Osteoblast (primary cell): ENCODE measurements around the gene APBB3. TPM values are rescaled to one million over a fixed set of nuclear protein-coding genes. Genes with fewer than 3 reads are reported as not detected.

Experiments
- DNase-seq: peaks from one replicate; pipeline ENCODE4 v3.0.0; 2011; ENCODE audit warnings: low spot score, mixed read lengths; ENCODE audit not compliant: insufficient read length; ENCODE audit errors: missing footprints
- H2AFZ ChIP-seq: 2 replicates; pipeline ENCODE4 v1.6.0; 2011; ENCODE audit warnings: mild to moderate bottlenecking, low read length
- H3K27ac ChIP-seq: 2 replicates; pipeline ENCODE4 v1.5.1; 2011; ENCODE audit warnings: mild to moderate bottlenecking, low read depth, low read length, moderate library complexity
- H3K27me3 ChIP-seq: 2 replicates; pipeline ENCODE4 v1.6.0; 2012; ENCODE audit warnings: mild to moderate bottlenecking, control low read depth, inconsistent platforms, low read length, moderate library complexity; ENCODE audit not compliant: insufficient read depth
- H3K36me3 ChIP-seq: 2 replicates; pipeline ENCODE4 v1.5.1; 2011; ENCODE audit warnings: mild to moderate bottlenecking, low read length, control low read depth, moderate library complexity; ENCODE audit not compliant: insufficient read depth
- H3K4me1 ChIP-seq: 2 replicates; pipeline ENCODE4 v1.5.1; 2011; ENCODE audit warnings: mild to moderate bottlenecking, low read length, control low read depth, moderate library complexity; ENCODE audit not compliant: insufficient read depth
- H3K4me2 ChIP-seq: 2 replicates; pipeline ENCODE4 v1.6.0; 2011; ENCODE audit warnings: mild to moderate bottlenecking, low read length; ENCODE audit not compliant: insufficient read depth
- H3K4me3 ChIP-seq: fragments of 200-600 bp; sonication (generic); 3 replicates; pipeline ENCODE4 v1.5.1; 2012; ENCODE audit warnings: mild to moderate bottlenecking, low read length, inconsistent platforms; ENCODE audit not compliant: insufficient read depth
- H3K79me2 ChIP-seq: 2 replicates; pipeline ENCODE4 v1.6.0; 2012; ENCODE audit warnings: mild to moderate bottlenecking, low read length, control low read depth, inconsistent platforms; ENCODE audit not compliant: insufficient read depth
- H3K9me3 ChIP-seq: 2 replicates; pipeline ENCODE4 v1.5.1; 2011; ENCODE audit warnings: low read depth, low read length, control low read depth
- H4K20me1 ChIP-seq: 2 replicates; pipeline ENCODE4 v1.6.0; 2012; ENCODE audit warnings: mild to moderate bottlenecking, low read length, control low read depth; ENCODE audit not compliant: insufficient read depth
- CTCF ChIP-seq: IDR thresholded peaks from 2 replicates; pipeline ENCODE4 v1.5.1; 2011; ENCODE audit warnings: mild to moderate bottlenecking, low read depth, low read length, moderate library complexity; ENCODE audit errors: extremely low read depth
- small RNA-seq: library from RNA; depleted of rRNA; stranded (forward); fragments of <200 nt; gene quantifications from one replicate; pipeline ENCODE3, GENCODE V24; 2012
- total RNA-seq: library from RNA; depleted of rRNA; stranded (reverse); fragments of >200 nt; gene quantifications from 2 replicates; pipeline ENCODE4 v1.2.3, GENCODE V29; 2012

The APBB3 gene
- total RNA-seq, 1 donor = 24.2 TPM

DNA sequence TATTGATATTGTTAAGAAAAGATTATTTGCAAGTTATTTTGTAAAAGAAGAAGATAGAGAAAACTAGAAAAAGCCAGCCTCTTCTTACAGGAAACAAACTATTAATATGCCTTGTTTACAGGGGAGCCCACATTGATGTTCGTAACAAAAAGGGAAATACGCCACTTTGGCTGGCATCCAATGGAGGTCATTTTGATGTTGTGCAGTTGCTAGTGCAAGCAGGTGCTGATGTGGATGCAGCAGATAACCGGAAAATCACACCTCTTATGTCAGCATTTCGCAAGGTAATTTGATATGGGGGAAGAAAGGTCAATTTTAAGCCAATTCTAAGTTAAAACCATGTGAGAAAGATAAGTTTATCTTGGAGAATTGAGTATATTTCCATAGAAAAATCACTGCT lies 54.5 kb downstream of the APBB3 start:
- Histone ChIP-seq H2AFZ (no peak overlapping the region), H3K79me2 (no peaks in the 10 kb centered on the region), H3K27ac (no peak overlapping the region), H3K9me3 (no peaks in the 10 kb centered on the region), H3K27me3 (no peaks in the 10 kb centered on the region), H3K4me1 (no peaks in the 10 kb centered on the region), H3K4me2 (no peak overlapping the region), H3K4me3 (no peak overlapping the region), H3K36me3 (peaks cover 63% of the 10 kb centered on the region), H4K20me1 (no peaks in the 10 kb centered on the region)
- TF ChIP-seq CTCF = no peak
- DNase-seq = no peak

Small RNAs within 50 kb of the gene (small RNA-seq; reads per million reads assigned to genes)
- gene RF00279 (not detected), gene RF00443 (not detected)

Other genes with a start within 250 kb of the APBB3 start
- gene HBEGF, start 218.0 kb downstream of the APBB3 start, total RNA-seq = 1.8 and 2.5 TPM in 2 replicates
- gene SLC4A9, start 204.4 kb downstream of the APBB3 start, total RNA-seq = not detected in 2 replicates
- gene ANKHD1, start 162.8 kb downstream of the APBB3 start, total RNA-seq = 81.1 and 87.8 TPM in 2 replicates
- 3.8 and 4.7 TPM in 2 replicates for gene EIF4EBP3, start 16.9 kb downstream of the APBB3 start, total RNA-seq
- 28.2 and 35.7 TPM in 2 replicates for gene SRA1, start 7.1 kb downstream of the APBB3 start, total RNA-seq
- gene SLC35A4, start 230 bp upstream of the APBB3 start, total RNA-seq = 17.4 and 20.6 TPM in 2 replicates
- 1.8 and 4.0 TPM in 2 replicates for gene CD14, start 68.6 kb upstream of the APBB3 start, total RNA-seq
- gene TMCO6, start 74.9 kb upstream of the APBB3 start, total RNA-seq = 8.3 and 8.5 TPM in 2 replicates
- 29.7 and 30.6 TPM in 2 replicates for gene NDUFA2, start 83.0 kb upstream of the APBB3 start, total RNA-seq
- 70.1 and 84.3 TPM in 2 replicates for gene IK, start 83.2 kb upstream of the APBB3 start, total RNA-seq
- gene WDR55, start 100.3 kb upstream of the APBB3 start, total RNA-seq = 30.8 and 32.1 TPM in 2 replicates
- gene DND1, start 109.0 kb upstream of the APBB3 start, total RNA-seq = 0.59 TPM in 1 of 2 replicates, not detected in the other
- 41.3 and 41.6 TPM in 2 replicates for gene HARS1, start 126.8 kb upstream of the APBB3 start, total RNA-seq
- 28.6 and 31.5 TPM in 2 replicates for gene HARS2, start 126.9 kb upstream of the APBB3 start, total RNA-seq
- gene ZMAT2, start 135.8 kb upstream of the APBB3 start, total RNA-seq = 31.8 and 33.9 TPM in 2 replicates
- gene PCDHA1, start 221.5 kb upstream of the APBB3 start, total RNA-seq = not detected in 2 replicates
- gene PCDHA2, start 230.3 kb upstream of the APBB3 start, total RNA-seq = under 0.01 and 0.29 TPM in 2 replicates
- 0.36 and 0.59 TPM in 2 replicates for gene PCDHA3, start 236.5 kb upstream of the APBB3 start, total RNA-seq
- 0.72 and 0.88 TPM in 2 replicates for gene PCDHA4, start 242.5 kb upstream of the APBB3 start, total RNA-seq